Choroid plexus epithelial cell (primary cell): ENCODE data around the gene OR10D3.

Source experiments
- DNase-seq: peaks from one replicate; pipeline ENCODE4 v3.0.0-alpha.2; 2010; ENCODE audit warnings: low read depth
- H3K4me3 ChIP-seq: 2 replicates; pipeline ENCODE4 v1.5.1; 2011; ENCODE audit warnings: low read depth, mild to moderate bottlenecking, control low read depth, low read length, moderate library complexity
- TF ChIP-seq, protein P1 (sequence below): conservative IDR thresholded peaks from 2 replicates; pipeline ENCODE4 v1.5.1; 2011; ENCODE audit warnings: low read depth, mild to moderate bottlenecking, control low read depth, inconsistent platforms, low read length, moderate library complexity

Gene OR10D3

DNA sequence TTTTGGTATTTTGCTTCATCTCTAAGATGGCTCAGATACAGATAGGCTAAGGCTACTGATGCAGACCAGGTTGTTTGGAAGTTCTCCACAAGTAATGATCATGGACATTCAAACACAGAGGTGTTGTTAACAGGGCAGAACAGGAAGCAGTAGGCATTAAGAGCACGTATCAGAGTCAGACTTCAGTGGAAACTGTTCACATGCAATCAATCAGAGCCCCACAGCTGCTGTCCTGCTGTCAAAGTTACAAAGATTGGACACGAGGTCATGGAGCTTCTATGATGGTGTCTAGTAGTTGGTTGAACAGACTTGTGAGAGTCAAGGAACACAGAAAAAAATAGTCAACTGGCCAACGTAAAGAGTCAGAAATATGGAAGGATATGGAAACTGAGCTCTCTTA, 19.8 kb downstream of the OR10D3 start:
- no peak for DNase-seq

DNA sequence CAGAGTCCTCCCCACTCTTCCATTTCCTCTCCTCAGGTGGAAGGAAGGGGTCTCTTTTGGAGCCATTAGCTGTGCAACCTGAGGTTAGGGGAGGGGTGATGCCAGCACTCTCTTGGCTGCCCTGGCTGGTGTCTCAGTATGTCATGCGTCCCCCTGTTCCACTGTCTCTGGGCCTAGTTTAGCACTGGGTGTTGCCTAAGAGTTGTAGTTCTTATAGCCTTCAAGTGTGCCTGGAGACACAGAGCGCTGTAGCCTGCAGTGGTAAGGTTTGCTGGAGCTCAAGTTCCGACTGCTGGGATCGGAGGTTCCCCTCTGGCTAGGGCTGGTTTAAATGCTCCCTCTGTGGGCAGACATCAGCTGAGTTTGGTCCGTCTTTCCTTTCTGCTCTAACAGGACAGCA, 20.9 kb downstream of the OR10D3 start:
- TF ChIP-seq, protein P1, sequence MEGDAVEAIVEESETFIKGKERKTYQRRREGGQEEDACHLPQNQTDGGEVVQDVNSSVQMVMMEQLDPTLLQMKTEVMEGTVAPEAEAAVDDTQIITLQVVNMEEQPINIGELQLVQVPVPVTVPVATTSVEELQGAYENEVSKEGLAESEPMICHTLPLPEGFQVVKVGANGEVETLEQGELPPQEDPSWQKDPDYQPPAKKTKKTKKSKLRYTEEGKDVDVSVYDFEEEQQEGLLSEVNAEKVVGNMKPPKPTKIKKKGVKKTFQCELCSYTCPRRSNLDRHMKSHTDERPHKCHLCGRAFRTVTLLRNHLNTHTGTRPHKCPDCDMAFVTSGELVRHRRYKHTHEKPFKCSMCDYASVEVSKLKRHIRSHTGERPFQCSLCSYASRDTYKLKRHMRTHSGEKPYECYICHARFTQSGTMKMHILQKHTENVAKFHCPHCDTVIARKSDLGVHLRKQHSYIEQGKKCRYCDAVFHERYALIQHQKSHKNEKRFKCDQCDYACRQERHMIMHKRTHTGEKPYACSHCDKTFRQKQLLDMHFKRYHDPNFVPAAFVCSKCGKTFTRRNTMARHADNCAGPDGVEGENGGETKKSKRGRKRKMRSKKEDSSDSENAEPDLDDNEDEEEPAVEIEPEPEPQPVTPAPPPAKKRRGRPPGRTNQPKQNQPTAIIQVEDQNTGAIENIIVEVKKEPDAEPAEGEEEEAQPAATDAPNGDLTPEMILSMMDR, result no peak
- no peak overlapping the region for H3K4me3 ChIP-seq

More for the DNA sequence above, 19.8 kb downstream of the OR10D3 start:
- TF ChIP-seq, protein P1, result no peak
- no peak overlapping the region for H3K4me3 ChIP-seq

DNA sequence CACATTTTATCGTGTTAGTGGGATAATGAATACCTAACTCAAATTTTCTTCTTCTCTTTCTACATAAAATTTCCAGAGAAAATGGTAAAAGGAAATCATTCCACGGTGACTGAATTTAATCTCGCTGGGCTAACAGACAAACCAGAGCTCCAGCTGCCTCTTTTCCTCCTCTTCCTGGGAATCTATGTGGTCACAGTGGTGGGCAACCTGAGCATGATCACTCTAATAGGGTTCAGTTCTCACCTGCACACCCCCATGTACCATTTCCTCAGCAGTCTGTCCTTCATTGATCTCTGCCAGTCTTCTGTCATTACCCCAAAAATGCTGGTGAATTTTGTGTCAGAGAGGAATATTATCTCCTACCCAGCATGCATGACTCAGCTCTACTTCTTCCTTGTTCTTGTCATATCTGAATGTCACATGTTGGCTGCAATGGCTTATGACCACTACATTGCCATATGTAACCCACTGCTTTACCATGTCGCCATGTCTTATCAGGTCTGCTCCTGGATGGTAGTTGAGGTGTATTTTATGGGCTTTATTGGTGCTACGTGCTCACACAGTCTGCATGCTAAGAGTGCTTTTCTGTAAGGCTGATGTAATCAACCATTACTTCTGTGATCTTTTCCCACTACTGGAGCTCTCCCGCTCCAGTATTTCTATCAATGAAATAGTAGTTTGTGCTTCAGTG, 24.1 kb downstream of the OR10D3 start:
- TF ChIP-seq, protein P1, result no peak
- no peak for DNase-seq
- H3K4me3 ChIP-seq, result no peak overlapping the region

More for the DNA sequence above, 20.9 kb downstream of the OR10D3 start:
- DNase-seq, result no peak

DNA sequence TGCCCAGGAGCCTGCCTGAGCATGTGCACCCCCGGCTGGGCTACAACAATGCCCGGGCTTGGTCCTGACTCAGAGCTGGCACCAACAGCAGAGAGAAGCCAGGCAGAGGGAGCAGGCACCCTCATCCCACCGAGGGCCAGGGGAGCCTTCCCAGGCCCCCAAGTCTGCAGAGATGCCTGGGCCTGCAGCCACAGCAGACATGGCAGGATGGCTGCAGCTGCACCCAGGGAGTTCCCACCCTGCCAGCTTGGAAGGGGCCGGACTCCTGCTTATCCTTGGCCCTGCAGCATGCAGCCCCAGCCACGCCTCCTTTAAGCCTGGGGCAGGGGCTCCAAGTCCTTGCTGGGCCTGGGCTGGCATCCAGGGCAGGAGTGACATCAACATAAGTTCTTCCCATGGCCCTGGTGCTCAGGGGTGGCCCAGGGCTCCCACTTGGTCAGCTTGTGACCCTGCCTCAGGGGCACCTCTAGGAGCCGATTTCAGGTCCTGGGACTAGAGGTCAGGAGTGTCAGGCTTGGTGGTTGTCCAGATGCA, 26.7 kb downstream of the OR10D3 start:
- TF ChIP-seq, protein P1, result no peak
- DNase-seq, result no peak
- H3K4me3 ChIP-seq, result no peak overlapping the region

DNA sequence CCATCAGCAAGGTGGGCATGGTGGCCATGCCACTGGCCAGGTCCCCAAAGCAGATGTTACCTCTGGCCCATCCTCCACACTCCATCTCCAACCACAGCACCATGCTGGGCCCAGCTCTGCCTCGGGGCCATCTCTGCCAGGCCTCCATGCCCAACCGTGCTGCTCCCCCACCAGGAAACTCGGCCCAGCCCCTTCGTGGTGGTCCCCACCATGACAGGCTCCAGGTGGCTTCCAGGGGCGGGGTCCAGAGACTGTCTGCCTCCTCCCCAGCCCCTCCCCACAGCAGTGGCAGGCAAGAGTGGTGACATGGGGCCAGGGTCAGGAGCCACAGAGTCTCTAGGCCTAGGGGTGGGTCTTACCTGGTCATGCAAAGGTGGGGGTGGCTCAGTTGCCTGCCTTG, 27.3 kb downstream of the OR10D3 start:
- no peak overlapping the region for H3K4me3 ChIP-seq
- TF ChIP-seq, protein P1, result no peak
- DNase-seq, result no peak

DNA sequence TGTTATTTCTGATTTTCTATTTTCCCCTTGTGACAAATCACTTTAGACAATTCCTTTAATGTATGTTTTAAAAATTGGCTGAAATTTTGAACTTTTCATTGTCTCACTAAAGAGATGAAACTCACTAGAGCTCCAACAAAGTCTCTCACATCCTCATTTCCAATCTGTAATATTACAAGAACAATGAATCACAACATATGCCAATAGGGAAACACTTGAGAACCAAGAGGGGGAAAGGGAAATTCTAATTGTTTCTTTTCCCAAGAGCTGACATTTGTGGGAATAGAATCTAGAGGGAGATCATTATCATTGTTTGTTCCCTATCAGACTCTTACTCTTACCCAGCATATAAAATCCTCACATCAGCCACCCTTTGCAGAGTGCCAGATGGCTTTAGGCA, 28.2 kb downstream of the OR10D3 start:
- no peak for DNase-seq
- no peak overlapping the region for H3K4me3 ChIP-seq
- TF ChIP-seq, protein P1, result no peak

DNA sequence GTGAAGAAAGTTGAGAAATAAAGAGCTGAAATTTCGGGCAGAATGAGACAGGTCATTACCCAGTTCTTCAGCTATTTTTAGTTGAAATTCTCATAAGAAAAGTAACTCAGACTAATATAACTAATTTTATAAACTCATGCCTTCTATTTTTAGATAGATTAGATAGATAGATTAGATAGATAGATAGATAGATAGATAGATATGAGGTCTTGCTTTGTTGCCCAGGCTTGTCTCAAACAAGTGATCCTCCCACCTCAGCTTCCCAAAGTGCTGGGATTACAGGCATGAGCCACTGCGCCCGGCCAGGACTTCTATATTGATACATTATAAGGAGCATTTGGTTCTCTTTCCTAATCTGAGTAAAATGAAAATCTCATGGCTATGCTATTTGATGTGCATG, 30.9 kb downstream of the OR10D3 start:
- no peak overlapping the region for H3K4me3 ChIP-seq
- TF ChIP-seq, protein P1, result no peak
- no peak for DNase-seq
